Heart left ventricle (tissue), 16 donors: ENCODE measurements around the gene SERINC2. TPM values are rescaled to one million over a fixed set of nuclear protein-coding genes. Genes with fewer than 3 reads are reported as not detected.
A peak's percentile ranks its signal among the peaks of the same experiment; 100 is the strongest.
"Not testable (repeated sequence)": the region's sequence is repeated elsewhere in the genome, so short reads cannot be mapped to it uniquely, and the experiment has no call there.

Experiments used
- ATAC-seq, 4 donors: fragments of 200-7000 bp; cut with Tn5 transposase; one replicate each; pipeline ENCODE4 v1.9.1; 2020 to 2022; ENCODE audit warnings: moderate library complexity in 4 of 4, mild to moderate bottlenecking in 3 of 4, moderate number of reproducible peaks in 1 of 4
- DNase-seq, 5 donors: peaks; one replicate each; pipeline ENCODE4 v3.0.0-alpha.2; 2020
- H3K27ac ChIP-seq, 12 donors: fragments of 200-600 bp; sonication (generic) in 4 of 12; one replicate each; pipeline versions ENCODE4 v1.5.0 to v1.8.0; 2016 to 2022; ENCODE audit warnings: mild to moderate bottlenecking in 2 of 12
- H3K27me3 ChIP-seq, 9 donors: fragments of 200-600 bp; sonication (generic) in 2 of 9; one replicate each; pipeline versions ENCODE4 v1.5.1 to v1.8.0; 2016 to 2022; ENCODE audit warnings: mild to moderate bottlenecking in 3 of 9
- H3K36me3 ChIP-seq, 9 donors: fragments of 200-600 bp; sonication (generic) in 2 of 9; one replicate each; pipeline versions ENCODE4 v1.5.0 to v1.8.0; 2018 to 2022; ENCODE audit warnings: mild to moderate bottlenecking in 2 of 9
- H3K4me1 ChIP-seq, 12 donors: fragments of 200-600 bp; sonication (generic) in 4 of 12; one replicate each; pipeline versions ENCODE4 v1.5.0 to v1.8.0; 2016 to 2022; ENCODE audit warnings: mild to moderate bottlenecking in 3 of 12
- H3K4me3 ChIP-seq, 12 donors: fragments of 200-600 bp; sonication (generic) in 4 of 12; one replicate each; pipeline versions ENCODE4 v1.5.0 to v1.8.0; 2017 to 2022; ENCODE audit warnings: mild to moderate bottlenecking in 9 of 12, moderate library complexity in 4 of 12
- H3K9me3 ChIP-seq, 12 donors: fragments of 200-600 bp; sonication (generic) in 4 of 12; one replicate each; pipeline versions ENCODE4 v1.5.0 to v1.8.0; 2016 to 2022; ENCODE audit warnings: mild to moderate bottlenecking in 1 of 12
- POLR2A ChIP-seq, 2 donors: fragments of 450-650 bp; IDR thresholded peaks; one replicate each; pipeline ENCODE4 v1.6.1; 2017; ENCODE audit warnings: antibody characterized with exemption in 2 of 2, mild to moderate bottlenecking in 2 of 2, moderate library complexity in 2 of 2
- WGBS, 4 donors: extraction: QIAGEN DNeasy Blood & Tissue Kit in 2 of 4; methylation state at CpG; one replicate each; pipeline versions ENCODE4 v1.1.5 to v1.1.7; 2013 to 2018; 5-methylcytosine and 5-hydroxymethylcytosine counted together
- intact Hi-C, 10 donors: fragments of 100-400 bp; cut with DNase I; formaldehyde crosslinking; loops; one replicate each; pipeline versions ENCODE4 v1.11.1 to v1.14.2; 2022
- polyA plus RNA-seq, 2 donors: library from polyadenylated mRNA; stranded (reverse); fragments of 200-250 nt; gene quantifications; one replicate each; pipeline ENCODE4 v1.2.3, GENCODE V29; 2013
- total RNA-seq, 9 donors: library from RNA; depleted of rRNA in 2 of 9; stranded (reverse); fragments of >200 nt in 2 of 9; fragmentation: NEBNext Ultra II Directional in 3 of 9; extraction: Animal tissue kit (Norgen Biotek cat#: 25700) in 3 of 9; gene quantifications; one replicate each; pipeline versions ENCODE4 v1.1.0 to v1.2.4, GENCODE V29; 2016 to 2023
- TF ChIP-seq, protein P1 (sequence below), 12 donors: fragments of 200-600 bp; sonication (generic) in 4 of 12; IDR thresholded peaks; one replicate each; pipeline versions ENCODE4 v1.5.0 to v1.8.0; 2018 to 2022; ENCODE audit warnings: antibody characterized with exemption in 12 of 12, mild to moderate bottlenecking in 5 of 12
- donor health status: ischemic (EF 13 %, LVEDD 7.1; RV severe dilation, severe dysfunction).
- donor health status: healthy with polysubstance abuse.
- donor health status: DM: no; HTN: yes; CAD: no.
- donor health status: DM: no; HTN: no; CAD: no.
- donor health status: ischemic (EF 25% LVEDD 6.9; RV normal size, moderate dysfunction).
- donor health status: ischemic (EF 25% LVEDD 5.7; RV mildly dilated, moderate dysfunction).
- donor health status: healthy.
- donor health status: DM: yes; HTN: yes; CAD: no.
- donor health status: ischemic (EF 35%, LVEDD 5.7; RV mildly dilated, moderate dysfunction).
- donor health status: nonischemic (EF 11% LVEDD 7.7; RV severe dilation, severe dysfunction).
- donor health status: DM: yes; HTN: yes; CAD: no.
- donor health status: PGD.
- donor health status: ischemic (EF 29% LVEDD 5.4; RV normal size, mild dysfunction).
- donor health status: nonischemic (EF 23%, LVEDD 6.1; RV moderate dilation, normal function).

SERINC2 gene
- total and polyA plus RNA-seq, 11 donors = 0.94 to 8.5 (median 2.3) TPM

GRCh38 chr1:31380181-31380580 lies 32.8 kb upstream of the SERINC2 start:
- H3K4me3 ChIP-seq = no peak overlapping the region
- TF ChIP-seq, protein P1, sequence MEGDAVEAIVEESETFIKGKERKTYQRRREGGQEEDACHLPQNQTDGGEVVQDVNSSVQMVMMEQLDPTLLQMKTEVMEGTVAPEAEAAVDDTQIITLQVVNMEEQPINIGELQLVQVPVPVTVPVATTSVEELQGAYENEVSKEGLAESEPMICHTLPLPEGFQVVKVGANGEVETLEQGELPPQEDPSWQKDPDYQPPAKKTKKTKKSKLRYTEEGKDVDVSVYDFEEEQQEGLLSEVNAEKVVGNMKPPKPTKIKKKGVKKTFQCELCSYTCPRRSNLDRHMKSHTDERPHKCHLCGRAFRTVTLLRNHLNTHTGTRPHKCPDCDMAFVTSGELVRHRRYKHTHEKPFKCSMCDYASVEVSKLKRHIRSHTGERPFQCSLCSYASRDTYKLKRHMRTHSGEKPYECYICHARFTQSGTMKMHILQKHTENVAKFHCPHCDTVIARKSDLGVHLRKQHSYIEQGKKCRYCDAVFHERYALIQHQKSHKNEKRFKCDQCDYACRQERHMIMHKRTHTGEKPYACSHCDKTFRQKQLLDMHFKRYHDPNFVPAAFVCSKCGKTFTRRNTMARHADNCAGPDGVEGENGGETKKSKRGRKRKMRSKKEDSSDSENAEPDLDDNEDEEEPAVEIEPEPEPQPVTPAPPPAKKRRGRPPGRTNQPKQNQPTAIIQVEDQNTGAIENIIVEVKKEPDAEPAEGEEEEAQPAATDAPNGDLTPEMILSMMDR (IDR thresholded peaks at IDR 0.05) = no peak
- DNase-seq = peak in 1 of 5 donors; percentile 56
- H3K9me3 ChIP-seq = no peaks in the 10 kb centered on the region
- H3K4me1 ChIP-seq = peaks cover 0 to 37% (median 10%) of the 10 kb centered on the region in 12 donors
- H3K27ac ChIP-seq = peak overlapping the region in 10 of 12 donors; percentile 43 to 97 (median 82)
- 39 to 65% (median 53%) methylated on average over 3 of the region's 3 CpGs for WGBS, 4 donors
- no peaks in the 10 kb centered on the region for H3K36me3 ChIP-seq
- H3K27me3 ChIP-seq = no peaks in the 10 kb centered on the region
- ATAC-seq = no peak
- intact Hi-C loops = loop anchor here in 1 of 10 donors (10.0 kb wide), 1 partner anchor 255 kb away; no protein-coding TSS in a partner anchor

GRCh38 chr1:31381394-31382294 lies 31.4 kb upstream of the SERINC2 start:
- DNase-seq (peak in 4 of 5 donors; percentile 59 to 85 (median 77)), ATAC-seq (peak; percentile 78 to 90 (median 88))
- Histone ChIP-seq H3K27ac (peak overlapping the region; percentile 71 to 97 (median 80)), H3K9me3 (no peaks in the 10 kb centered on the region), H3K27me3 (no peaks in the 10 kb centered on the region), H3K4me1 (peaks cover 0 to 37% (median 10%) of the 10 kb centered on the region in 12 donors), H3K4me3 (no peak overlapping the region), H3K36me3 (no peaks in the 10 kb centered on the region)
- 40 to 57% (median 49%) methylated on average over 6 of the region's 6 CpGs for WGBS, 4 donors
- TF ChIP-seq, protein P1 (IDR thresholded peaks at IDR 0.05) = no peak
- no peak for TF ChIP-seq POLR2A (IDR thresholded peaks at IDR 0.05)
- intact Hi-C loops = loop anchor here in 2 of 10 donors (1.0 to 10.0 kb wide), 2 partner anchors 8 to 253 kb away; partner anchors contain the start of gene FABP3 (in 1 of the 2)

- Histone ChIP-seq H3K27me3 (no peaks in the 10 kb centered on the region), H3K36me3 (no peaks in the 10 kb centered on the region), H3K9me3 (no peaks in the 10 kb centered on the region), H3K4me3 (no peak overlapping the region), H3K4me1 (peaks cover 0 to 37% (median 10%) of the 10 kb centered on the region in 12 donors), H3K27ac (peak overlapping the region; percentile 71 to 97 (median 80))
- 41 to 57% (median 48%) methylated on average over 3 of the region's 3 CpGs for WGBS, 4 donors
- DNase-seq (peak in 4 of 5 donors; percentile 35 to 72 (median 54)), ATAC-seq (peak; percentile 64 to 82 (median 75))
- intact Hi-C loops = loop anchor here in 1 of 10 donors (10.0 kb wide), 1 partner anchor 252 kb away; no protein-coding TSS in a partner anchor
- TF ChIP-seq, protein P1 (IDR thresholded peaks at IDR 0.05) = no peak
- no peak for TF ChIP-seq POLR2A (IDR thresholded peaks at IDR 0.05)
Measured at GRCh38 chr1:31382379-31382989, 30.5 kb upstream of the SERINC2 start.

GRCh38 chr1:31383967-31384366 lies 29.0 kb upstream of the SERINC2 start:
- DNase-seq (no peak), ATAC-seq (no peak)
- intact Hi-C loops = loop anchor here in 1 of 10 donors (10.0 kb wide), 1 partner anchor 251 kb away; no protein-coding TSS in a partner anchor
- Histone ChIP-seq H3K27me3 (no peaks in the 10 kb centered on the region), H3K9me3 (no peaks in the 10 kb centered on the region), H3K36me3 (no peaks in the 10 kb centered on the region), H3K27ac (peak overlapping the region in 9 of 12 donors; percentile 8 to 97 (median 84)), H3K4me3 (no peak overlapping the region), H3K4me1 (peaks cover 0 to 37% (median 10%) of the 10 kb centered on the region in 12 donors)
- 36 to 93% (median 57%) methylated on average over 1 of the region's 1 CpG for WGBS, 4 donors
- TF ChIP-seq POLR2A (IDR thresholded peaks at IDR 0.05) = no peak
- TF ChIP-seq, protein P1 (IDR thresholded peaks at IDR 0.05) = no peak

DNA sequence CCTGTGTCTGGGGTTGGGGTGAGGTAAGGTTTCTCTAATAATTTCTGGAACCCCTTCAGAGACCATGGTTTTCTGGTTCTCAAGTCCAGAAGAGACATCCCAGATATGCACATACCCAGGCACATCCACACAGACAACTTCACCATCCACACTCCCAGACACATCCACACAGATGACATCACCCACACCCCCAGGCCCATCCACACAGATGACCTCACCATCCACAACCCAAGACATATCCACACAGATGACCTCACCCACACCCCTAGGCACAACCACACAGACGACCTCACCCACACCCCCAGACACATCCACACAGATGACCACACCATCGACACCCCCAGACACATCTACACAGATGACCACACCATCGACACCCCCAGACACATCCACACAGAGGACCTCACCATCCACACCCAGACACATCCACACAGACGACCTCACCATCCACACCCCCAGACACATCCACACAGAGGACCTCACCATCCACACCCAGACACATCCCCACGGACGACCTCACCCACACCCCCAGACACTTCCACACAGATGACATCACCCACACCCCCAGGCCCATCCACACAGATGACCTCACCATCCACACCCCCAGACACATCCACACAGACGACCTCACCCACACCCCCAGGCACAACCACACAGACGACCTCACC lies 26.3 kb upstream of the SERINC2 start:
- not testable (repeated sequence) for H3K27me3 ChIP-seq, H3K27ac ChIP-seq, ATAC-seq, H3K4me3 ChIP-seq, DNase-seq, H3K36me3 ChIP-seq, H3K9me3 ChIP-seq
- 72 to 81% (median 73%) methylated on average over 8 of the region's 8 CpGs for WGBS, 4 donors
- peaks cover 0 to 21% (median 5%) of the 10 kb centered on the region in 12 donors for H3K4me1 ChIP-seq
- intact Hi-C loops = loop anchor here in 1 of 10 donors (10.0 kb wide), 1 partner anchor 248 kb away; no protein-coding TSS in a partner anchor
